Measurements from ENCODE around the gene CFAP107.

CFAP107 gene

DNA sequence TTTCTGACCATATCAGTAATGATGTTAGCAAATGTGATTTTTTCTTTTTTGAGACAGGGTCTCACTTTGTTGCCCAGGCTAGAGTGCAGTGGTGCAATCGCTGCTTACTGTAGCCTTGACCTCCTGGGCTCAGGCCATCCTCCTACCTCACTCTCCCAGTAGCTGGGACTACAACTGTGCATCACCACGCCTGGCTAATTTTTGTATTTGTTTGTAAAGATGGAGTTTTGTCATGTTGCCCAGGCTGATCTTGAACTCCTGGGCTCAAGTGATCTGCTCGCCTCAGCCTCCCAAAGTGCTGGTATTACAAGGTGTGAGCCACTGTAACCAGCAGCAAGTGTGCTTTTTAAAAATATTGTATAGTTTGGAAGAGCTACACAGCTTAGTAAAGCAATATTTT, 4.1 kb upstream of the CFAP107 start:
- DNase-seq (ENCODE audit: low read depth, low spot score) = no peak

DNA sequence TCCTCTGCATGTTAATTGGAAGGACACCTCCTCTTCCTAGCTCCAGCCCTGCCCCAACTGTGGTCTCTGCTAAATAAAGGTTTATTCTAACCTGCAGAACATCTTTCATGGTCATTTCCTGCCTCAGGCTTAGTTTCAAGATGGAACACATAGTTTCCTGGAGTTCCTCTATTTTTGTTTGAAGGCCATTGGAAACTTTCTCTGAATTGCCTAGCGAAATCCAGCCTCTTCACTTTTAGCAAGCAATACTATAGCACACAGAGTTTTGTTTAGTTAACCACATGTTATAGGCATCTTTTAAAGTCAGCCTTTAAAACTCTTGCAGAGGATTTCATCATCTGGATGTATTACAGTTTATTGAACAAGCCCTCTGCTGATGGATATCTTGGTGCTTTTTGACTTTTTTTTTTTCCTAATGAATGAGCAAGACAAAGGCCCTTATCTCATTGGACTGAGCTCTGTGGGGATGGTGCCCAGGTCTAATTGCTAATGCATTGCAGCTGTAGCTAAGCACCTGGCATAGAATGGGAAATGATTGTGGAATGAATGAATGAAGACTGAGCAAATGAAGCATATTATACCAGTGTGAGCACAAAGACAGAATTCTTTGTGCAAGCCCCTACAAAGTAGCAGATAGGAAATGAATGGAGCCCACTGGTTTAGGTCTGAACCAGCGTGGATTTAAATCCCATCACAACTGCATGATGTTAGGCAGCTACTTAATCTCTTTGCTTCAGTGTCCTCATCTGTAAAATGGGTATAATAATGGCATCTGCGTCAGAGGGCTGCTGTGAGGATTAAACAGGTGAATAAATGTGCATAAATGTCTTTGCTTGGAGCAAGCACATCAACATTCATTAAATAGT, 641 bp upstream of the CFAP107 start:
- DNase-seq (ENCODE audit: low read depth, low spot score) = no peak

DNA sequence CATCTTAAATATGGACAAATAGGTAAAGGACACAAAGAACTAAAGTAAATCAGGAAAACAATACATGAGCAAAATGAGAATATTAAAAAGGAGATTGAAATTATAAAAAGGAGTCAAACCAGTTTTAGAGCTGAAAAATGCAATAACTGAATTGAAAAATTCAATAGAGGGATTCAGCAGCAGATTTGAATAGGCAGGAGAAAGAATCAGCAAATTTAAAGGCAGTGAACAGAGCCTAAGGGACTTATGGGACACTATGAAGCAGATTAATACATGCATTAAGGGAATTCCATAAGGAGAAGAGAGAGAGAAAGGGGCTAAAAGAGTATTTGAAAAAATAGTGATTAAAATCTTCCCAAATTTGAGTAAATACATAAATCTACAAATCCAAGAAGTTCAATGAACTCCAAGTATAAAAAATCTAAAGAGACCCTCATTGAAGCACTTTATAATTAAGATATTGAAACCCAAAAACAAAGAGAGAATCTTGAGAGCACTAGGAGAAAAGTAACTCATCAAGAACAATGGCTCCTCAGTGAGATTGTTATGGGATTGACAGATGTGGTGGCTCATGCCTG, 2.9 kb downstream of the CFAP107 start:
- no peak for DNase-seq (ENCODE audit: low read depth, low spot score)

DNA sequence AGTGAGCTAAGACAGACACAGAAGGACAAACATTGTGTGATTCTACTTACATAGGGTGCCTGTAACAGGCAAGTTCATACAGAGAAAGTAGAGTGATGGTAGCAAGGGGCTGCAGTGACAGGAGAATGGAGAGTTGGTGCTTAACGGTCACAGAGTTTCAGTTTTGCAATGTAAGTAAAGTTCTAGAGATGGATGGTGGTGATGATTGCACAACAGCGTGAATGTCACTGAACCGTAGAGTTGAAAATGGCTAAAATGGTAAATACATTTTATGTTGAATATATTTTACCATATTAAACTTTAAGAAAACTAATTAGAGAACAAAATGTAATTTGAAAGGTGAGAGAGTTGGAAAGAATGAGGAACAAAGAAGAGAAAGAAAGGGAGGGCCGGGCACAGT, 8.7 kb downstream of the CFAP107 start:
- no peak for DNase-seq (ENCODE audit: low read depth, low spot score)

DNA sequence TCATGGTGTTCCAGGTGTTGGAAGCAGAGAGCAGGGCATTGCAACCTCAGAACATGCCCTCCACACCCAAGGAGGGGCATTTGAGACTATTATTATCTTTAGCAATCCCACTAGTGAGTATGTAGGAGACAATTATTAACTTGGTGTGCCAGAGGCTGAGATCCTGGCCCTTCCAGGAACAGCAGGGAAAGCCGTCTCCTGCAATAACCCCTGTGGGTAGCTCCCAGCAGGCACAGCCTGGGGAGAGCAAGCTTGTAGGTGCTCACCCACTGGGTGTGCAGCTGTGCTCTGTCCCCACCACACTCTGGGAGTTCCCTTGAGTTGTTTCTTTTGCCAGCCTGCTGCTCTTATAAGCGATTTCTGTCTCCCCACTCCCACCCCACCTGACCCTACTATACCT, 10.3 kb downstream of the CFAP107 start:
- no peak for DNase-seq (ENCODE audit: low read depth, low spot score)

DNA sequence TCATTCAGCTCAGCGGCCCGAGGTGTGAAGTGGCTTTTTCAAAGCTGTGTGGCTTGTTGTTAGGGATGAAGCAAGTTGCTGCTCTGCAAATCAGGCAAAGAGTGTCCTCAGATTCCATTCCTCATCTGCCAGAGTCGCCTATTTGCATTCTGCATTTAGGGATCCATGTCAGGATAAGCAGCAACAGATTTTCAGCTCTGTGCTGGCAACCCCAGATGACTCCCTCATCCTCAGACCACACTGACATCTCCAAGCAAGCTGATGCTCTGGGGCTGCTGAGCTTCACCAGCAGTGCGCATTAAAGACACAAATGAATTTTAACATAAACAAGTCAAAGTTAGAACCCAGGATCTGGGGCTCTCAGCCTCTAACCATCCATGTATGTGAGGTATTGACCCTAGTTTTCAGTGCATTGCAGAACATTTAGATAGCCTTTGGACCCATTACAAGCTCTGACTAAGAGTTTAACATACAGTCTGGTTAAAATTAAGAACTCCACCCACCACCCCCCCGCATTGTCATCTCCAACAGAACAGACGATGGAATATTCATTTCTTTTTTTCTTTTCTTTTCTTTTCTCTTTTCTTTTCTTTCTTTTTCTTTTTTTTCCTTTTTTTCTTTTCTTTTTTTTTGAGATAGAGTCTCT, 10.9 kb downstream of the CFAP107 start:
- no peak for DNase-seq (ENCODE audit: low read depth, low spot score)

DNA sequence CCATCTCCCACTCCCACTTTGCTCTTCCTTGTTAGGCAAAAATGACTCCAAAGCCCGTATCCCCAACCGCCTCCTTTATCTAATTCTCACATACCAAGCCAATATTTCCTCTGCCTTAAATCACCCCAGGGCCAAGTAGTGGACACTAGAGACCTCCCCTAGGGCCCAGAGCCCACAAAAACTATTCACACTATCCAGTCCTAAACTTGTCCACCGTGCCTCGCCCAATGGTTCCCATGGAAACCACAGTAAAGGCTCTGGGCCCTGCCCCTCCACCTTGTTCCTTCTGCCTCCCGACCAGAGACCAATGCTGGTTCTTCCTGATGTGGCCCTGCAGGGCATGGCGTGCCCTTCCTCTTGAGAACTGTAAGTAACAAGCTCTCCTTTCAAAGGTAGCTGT, 11.8 kb downstream of the CFAP107 start:
- no peak for DNase-seq (ENCODE audit: low read depth, low spot score)

DNA sequence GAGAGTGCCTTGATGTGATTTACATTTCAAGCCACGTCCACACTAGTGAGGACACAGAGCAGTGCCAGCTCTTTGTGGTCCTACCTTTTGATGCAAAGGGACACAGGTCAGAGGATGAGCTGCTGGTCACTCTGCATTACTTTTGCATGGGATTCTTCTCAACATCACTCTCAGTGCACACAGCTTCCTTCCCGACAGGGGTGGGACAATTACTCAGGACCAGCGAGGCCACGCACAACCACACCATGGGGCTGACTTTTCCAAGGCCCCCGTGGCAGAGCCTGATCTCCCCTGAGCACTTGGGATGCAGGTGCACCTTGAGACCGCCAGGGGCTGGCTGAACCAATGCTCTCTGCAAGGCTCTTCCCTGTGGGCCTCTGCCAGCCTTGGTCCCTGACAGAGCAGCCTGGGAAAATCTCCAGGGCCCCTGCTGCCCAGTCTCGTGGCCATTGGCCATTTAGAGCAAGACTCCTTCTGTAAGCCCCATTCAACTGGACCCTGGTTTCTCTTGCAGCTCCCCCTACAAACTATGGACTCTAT, 14.3 kb downstream of the CFAP107 start:
- no peak for DNase-seq (ENCODE audit: low read depth, low spot score)

DNA sequence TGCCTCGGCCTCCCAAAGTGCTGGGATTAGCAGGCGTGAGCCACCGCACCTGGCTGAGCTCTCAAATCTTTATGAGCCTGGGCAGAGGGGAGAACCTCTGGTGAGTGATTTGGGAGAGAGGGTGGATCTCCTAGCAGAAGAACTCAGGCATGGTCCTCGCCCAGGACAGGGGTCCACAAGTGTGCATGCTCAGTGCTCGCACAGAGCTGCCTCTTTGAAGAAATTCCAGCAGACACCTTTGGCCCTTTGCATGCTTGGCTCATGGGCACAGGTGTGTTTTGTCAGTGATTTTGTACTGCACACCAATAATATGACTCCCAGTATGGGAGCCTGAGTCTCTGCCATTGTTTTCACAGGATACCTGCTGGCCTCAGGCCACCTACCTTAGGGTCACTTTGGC, 15.8 kb downstream of the CFAP107 start:
- no peak for DNase-seq (ENCODE audit: low read depth, low spot score)

DNA sequence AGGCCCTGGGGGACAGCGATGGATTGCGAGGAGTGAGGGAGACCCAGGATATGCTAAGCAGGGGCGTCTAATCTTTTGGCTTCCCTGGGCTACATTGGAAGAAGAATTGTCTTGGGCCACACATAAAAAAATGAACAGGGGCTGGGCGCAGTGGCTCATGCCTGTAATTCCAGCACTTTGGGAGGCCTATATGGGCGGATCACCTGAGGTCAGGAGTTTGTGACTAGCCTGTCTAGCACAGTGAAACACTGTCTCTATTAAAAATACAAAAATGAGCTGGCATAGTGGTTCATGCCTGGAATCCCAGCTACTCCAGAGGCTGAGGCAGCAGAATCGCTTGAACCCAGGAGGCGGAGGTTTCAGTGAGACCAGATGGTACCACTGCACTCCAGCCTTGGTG, 16.8 kb downstream of the CFAP107 start:
- DNase-seq (ENCODE audit: low read depth, low spot score) = no peak

DNA sequence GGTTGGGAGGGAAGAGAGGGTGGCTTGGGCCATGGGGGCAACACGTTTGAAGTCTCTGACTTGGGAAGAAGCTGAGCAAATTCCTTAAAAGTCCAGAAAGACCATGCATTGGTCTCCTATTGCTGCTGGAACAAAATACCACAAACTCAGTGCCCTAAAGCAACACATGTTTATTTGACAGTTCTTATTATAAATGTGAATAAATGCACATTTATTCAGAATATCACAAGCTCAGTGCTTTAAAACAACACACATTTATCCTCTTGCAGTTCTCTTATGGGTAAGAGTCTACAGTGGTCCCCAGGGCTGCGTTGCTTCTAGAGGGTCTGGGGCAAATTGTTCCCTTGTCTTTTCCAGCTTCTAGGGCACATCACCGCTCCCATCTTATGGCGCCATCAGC, 17.5 kb downstream of the CFAP107 start:
- DNase-seq (ENCODE audit: low read depth, low spot score) = no peak

DNA sequence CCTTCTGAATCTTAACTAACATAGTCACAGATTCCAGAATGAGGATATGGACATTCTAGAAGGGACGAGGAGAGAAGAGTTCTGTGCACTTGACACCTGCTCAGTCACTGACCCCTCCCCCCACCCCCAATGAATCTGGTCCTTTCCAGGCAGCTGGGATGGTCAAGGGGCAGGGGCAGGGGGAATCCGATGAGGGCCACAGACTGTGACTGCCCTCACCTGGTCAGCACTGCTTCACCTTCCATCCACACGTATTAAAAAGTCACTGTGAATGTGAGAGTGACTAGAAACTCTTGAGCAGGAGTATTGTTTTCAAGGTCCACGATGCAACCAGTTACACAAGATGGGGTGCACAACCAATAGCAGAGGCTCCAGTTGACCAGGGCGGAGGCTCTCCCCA, 18.0 kb downstream of the CFAP107 start:
- no peak for DNase-seq (ENCODE audit: low read depth, low spot score)

DNA sequence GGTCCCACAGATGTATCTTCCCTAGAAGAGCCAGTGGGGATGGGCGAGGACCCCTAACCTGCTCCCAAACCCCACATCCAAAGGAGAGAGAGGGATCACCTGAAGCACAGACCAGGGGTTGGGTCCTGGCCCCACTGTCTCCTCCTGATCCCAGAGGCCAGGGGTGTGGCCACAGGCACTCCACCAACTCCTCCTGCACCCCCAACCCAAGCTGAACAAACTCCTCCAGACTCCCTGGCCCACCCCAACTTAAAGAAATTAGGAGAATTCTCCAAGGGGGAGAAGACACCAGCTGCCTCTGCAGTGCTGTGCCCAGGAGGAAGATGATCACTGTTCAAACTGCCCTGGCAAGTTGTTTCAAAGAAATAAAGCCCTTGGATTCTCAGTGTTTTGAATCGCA, 23.0 kb downstream of the CFAP107 start:
- no peak for DNase-seq (ENCODE audit: low read depth, low spot score)

DNA sequence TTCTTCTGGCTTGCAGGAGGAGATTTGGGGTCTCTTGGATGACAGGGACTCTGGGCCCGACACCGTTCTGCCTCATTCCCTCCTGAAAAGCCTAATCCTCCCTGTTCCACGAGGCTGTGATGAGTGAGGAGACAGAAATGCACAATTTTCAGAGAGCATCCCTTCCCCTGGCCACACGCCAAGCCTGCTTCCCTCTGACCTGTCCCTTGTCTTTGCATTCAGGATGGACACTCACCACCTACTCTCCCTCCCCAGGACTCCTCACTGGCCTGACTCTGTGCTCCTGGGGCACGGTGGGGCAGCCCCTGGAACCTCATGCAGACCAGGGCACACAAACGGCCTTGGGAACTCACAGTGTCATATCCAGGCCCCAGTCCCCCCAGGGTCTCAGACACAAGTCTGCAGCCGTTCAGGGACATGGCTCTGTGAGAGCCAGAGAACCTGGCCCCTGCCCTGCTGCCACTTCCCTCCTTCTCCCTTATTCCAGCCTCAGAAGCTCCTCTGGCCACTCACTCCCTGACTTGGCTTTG, 24.0 kb downstream of the CFAP107 start:
- DNase-seq (ENCODE audit: low read depth, low spot score) = no peak

DNA sequence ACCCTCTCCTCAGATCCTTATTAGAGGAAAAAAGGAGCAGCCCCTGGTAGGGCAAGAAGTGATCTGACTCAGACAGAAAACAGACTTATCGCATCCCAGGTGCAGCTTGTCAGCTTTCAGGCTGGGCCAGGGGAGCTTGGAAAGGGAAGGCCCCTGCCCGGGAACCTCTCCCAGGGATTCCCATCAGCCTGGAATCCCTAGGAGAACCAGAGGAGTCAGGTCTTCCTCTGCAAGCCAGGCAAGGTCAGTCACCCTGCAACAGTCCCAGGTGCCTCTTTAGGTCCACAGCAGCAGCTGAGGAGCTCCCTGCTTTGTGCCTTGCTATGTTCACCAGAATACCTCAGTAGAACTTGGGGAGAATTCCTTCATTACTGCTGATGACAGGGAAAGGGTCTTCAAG, 24.6 kb downstream of the CFAP107 start:
- no peak for DNase-seq (ENCODE audit: low read depth, low spot score)

DNA sequence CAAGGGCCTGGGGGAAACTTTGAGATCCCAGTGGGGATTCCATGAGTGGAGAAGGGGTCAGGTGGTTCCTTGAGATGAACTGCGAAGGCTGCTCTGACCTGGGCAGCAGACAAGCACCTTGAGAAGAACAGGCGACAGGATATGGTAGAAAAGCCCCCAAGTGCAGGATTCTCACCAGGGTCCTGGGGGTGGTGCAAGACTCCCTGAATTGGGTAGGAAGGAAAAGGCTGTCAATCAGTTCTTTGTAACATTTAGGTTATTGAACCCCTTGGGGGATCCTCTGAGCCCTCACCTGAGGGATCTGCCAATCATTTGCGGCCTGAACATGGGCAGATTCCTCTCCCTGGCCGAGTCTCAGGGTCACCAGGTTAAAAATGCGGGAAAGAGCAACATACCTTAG, 25.2 kb downstream of the CFAP107 start:
- no peak for DNase-seq (ENCODE audit: low read depth, low spot score)

DNA sequence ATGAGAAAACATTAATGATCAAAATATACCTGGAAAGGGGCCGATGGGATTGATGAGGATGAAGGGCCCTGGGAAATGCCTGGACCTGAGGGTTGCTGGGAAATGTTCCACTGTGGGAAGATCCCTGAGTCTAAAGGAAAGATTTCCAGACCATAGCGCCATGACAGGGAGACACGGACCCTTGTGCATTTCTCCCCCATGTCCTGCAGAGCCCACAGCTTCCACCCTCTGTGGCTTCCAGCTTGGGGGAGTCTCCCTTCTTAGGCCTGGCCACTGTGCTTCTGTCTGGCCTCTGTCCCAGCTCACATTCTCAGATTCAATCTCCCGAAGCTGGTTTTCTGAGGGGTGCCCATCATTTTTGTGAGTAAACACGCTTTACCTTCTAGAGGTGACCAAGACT, 26.5 kb downstream of the CFAP107 start:
- no peak for DNase-seq (ENCODE audit: low read depth, low spot score)

DNA sequence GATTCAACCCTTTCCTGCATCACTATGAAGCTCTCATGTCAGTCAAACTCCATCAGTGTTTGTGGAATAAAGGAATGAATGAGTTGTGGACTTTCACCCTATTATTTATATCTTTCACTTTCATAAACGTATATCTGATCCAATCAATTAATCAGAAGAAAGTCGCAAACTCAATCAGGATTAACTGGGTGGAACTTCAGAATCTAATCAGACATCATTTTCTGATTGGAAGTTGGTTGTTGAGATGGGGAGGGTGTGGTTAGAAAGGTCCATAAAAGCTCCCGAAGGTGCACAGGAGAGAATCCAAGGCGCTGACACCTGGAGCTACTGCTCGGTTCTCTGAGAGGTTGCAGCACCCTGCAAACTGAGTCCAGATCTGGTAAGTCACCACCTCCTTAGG, 27.4 kb downstream of the CFAP107 start, which contains the start of gene PRAMEF12:
PRAMEF12 (plus strand) TSS at position 301 of the 400 bp plus-strand sequence. CDS start 1,130 bp downstream, outside the sequence.
- DNase-seq (ENCODE audit: low read depth, low spot score) = no peak

DNA sequence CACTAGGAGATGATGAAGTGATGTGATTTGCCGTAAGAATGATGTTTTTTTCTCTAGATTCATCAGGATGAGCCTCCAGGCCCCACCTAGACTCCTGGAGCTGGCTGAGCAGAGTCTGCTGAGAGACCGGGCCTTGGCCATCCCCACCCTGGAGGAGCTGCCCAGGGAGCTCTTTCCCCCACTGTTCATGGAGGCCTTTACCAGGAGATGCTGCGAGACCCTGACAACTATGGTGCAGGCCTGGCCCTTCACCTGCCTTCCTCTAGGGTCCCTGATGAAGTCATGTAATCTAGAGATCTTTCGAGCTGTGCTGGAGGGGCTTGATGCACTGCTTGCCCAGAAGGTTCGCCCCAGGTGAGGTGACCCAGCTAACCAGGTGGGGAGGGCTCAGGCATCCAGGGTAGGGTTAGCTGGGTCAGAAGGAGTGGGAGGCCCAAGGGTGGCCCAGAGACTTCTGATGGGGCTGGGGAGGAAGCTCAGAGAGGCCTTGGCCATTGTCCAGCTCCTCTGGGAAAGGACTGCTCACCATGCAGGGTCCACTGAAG, 28.9 kb downstream of the CFAP107 start:
- no peak for DNase-seq (ENCODE audit: low read depth, low spot score)

DNA sequence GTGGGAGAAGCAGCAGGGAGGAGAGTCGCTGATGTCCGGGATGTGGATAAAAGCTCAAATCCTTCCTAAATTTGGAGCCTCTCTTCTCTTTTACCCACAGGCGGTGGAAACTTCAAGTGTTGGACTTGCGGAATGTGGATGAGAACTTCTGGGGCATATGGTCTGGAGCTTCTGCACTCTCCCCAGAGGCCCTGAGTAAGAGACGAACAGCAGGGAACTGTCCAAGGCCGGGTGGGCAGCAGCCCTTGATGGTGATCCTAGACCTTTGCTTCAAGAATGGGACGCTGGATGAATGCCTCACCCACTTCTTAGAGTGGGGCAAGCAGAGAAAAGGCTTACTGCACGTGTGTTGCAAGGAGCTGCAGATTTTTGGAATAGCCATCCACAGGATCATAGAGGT, 29.4 kb downstream of the CFAP107 start:
- no peak for DNase-seq (ENCODE audit: low read depth, low spot score)

DNA sequence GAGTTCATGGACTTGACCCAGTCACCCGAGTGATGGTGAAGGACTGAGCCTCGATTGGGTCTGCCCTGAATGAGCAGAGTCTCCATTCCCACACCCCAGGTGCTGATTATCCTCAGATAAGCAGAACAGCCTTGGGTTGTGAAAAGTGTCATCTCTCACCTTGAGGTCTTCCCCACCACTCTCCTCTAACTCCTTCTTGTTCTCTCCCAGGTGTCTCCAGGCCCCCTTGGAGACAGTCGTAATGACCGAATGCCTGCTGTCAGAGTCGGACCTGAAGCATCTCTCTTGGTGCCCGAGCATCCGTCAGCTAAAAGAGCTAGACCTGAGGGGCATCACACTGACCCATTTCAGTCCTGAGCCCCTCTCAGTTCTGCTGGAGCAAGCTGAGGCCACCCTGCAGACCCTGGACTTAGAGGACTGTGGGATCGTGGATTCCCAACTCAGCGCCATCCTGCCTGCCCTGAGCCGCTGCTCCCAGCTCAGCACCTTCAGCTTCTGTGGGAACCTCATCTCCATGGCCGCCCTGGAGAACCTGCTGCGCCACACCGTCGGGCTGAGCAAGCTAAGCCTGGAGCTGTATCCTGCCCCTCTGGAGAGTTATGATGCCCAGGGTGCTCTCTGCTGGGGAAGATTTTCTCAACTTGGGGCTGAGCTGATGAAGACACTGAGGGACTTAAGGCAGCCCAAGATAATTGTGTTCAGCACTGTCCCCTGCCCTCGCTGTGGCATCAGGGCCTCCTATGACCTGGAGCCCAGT, 31.0 kb downstream of the CFAP107 start:
- DNase-seq (ENCODE audit: low read depth, low spot score) = no peak
